A673 (cell line): Measurements from ENCODE around the gene KRT76. TPM values are rescaled to one million over a fixed set of nuclear protein-coding genes. Genes with fewer than 3 reads are reported as not detected.
"Not testable (repeated sequence)": the region's sequence is repeated elsewhere in the genome, so short reads cannot be mapped to it uniquely, and the experiment has no call there.

Source experiments
- BruUV-seq: library from RNA; stranded (reverse); fragments of 400-500 nt; replicated peaks from 2 replicates; lab custom pipeline; 2021; lab: Mats Ljungman, UMichigan
- CTCF ChIA-PET: fragments of 300-600 bp; sonication (Branson Sonifier 250); formaldehyde crosslinking; loops from one replicate; lab custom pipeline; 2022; ENCODE audit warnings: antibody characterized with exemption; lab: Charles Lee
- POLR2A ChIA-PET: fragments of 300-600 bp; sonication (Branson Sonifier 250); formaldehyde crosslinking; loops from one replicate; lab custom pipeline; 2022; ENCODE audit warnings: antibody characterized with exemption; ENCODE audit not compliant: low non-redundant PET; lab: Charles Lee
- DNase-seq: peaks from one replicate; pipeline ENCODE4 v3.0.0-alpha.2; 2015; ENCODE audit warnings: low spot score
- H3K27ac ChIP-seq: fragments of 200-600 bp; sonication (generic); 2 replicates; pipeline ENCODE4 v1.5.1; 2016; ENCODE audit warnings: mixed run types, low read depth, mild to moderate bottlenecking, mixed read lengths, antibody characterized with exemption, low read length; ENCODE audit not compliant: poor library complexity, severe bottlenecking
- H3K27me3 ChIP-seq: fragments of 200-600 bp; sonication (generic); replicated peaks from 2 replicates; pipeline ENCODE4 v1.6.1; 2017; ENCODE audit warnings: mixed run types, low read depth, mild to moderate bottlenecking, mixed read lengths, antibody characterized with exemption, low read length; ENCODE audit not compliant: insufficient read depth, poor library complexity
- H3K36me3 ChIP-seq: fragments of 200-600 bp; sonication (generic); 2 replicates; pipeline ENCODE4 v1.6.1; 2016; ENCODE audit warnings: mixed run types, mild to moderate bottlenecking, mixed read lengths, antibody characterized with exemption, low read length; ENCODE audit not compliant: insufficient read depth, poor library complexity, severe bottlenecking
- H3K4me1 ChIP-seq: fragments of 200-600 bp; sonication (generic); 2 replicates; pipeline ENCODE4 v1.6.1; 2017; ENCODE audit warnings: mixed run types, mild to moderate bottlenecking, mixed read lengths, antibody characterized with exemption, low read length; ENCODE audit not compliant: insufficient read depth, poor library complexity, severe bottlenecking
- H3K4me3 ChIP-seq: fragments of 200-600 bp; sonication (generic); 2 replicates; pipeline ENCODE4 v1.5.1; 2016; ENCODE audit warnings: low read depth, mixed run types, mild to moderate bottlenecking, mixed read lengths, low read length; ENCODE audit not compliant: poor library complexity, severe bottlenecking
- H3K9me3 ChIP-seq: fragments of 200-600 bp; sonication (generic); 2 replicates; pipeline ENCODE4 v1.6.1; 2016; ENCODE audit warnings: mixed run types, low read depth, mild to moderate bottlenecking, mixed read lengths, antibody characterized with exemption, low read length; ENCODE audit not compliant: poor library complexity, severe bottlenecking
- EZH2 ChIP-seq: fragments of 200-600 bp; sonication (generic); IDR thresholded peaks from 2 replicates; pipeline ENCODE4 v1.6.1; 2017; ENCODE audit warnings: borderline replicate concordance, low read depth, mild to moderate bottlenecking, mixed read lengths, antibody characterized with exemption, low read length; ENCODE audit not compliant: poor library complexity, severe bottlenecking
- intact Hi-C: fragments of 100-400 bp; cut with micrococcal nuclease; formaldehyde crosslinking; loops from one replicate; pipeline ENCODE4 v1.10.0; 2022; ENCODE audit not compliant: unreplicated experiment
- total RNA-seq: library from RNA; stranded (reverse); gene quantifications from 2 replicates; pipeline ENCODE4 v1.2.3, GENCODE V29; 2021
- TF ChIP-seq, protein P1 (sequence below): fragments of 300-800, 200-600 bp; sonication (generic); conservative IDR thresholded peaks from 2 replicates; pipeline ENCODE4 v1.5.1; 2017; ENCODE audit warnings: low read depth, mild to moderate bottlenecking, antibody characterized with exemption, low read length, moderate library complexity, mixed read lengths

Gene KRT76
- total RNA-seq, 1 experiment from 2014 or later: not detected

GRCh38 chr12:52751795-52752194 lies 25.4 kb downstream of the KRT76 start:
- BruUV-seq: no TSS peak
- Histone ChIP-seq H3K4me1 (peaks cover 48% of the 10 kb centered on the region), H3K27me3 (no peaks in the 10 kb centered on the region), H3K9me3 (no peaks in the 10 kb centered on the region), H3K4me3 (no peak overlapping the region), H3K36me3 (no peaks in the 10 kb centered on the region), H3K27ac (no peak overlapping the region)
- intact Hi-C loops: no loop called here
- POLR2A ChIA-PET: no interaction called here
- DNase-seq: no peak
- TF ChIP-seq, protein P1, sequence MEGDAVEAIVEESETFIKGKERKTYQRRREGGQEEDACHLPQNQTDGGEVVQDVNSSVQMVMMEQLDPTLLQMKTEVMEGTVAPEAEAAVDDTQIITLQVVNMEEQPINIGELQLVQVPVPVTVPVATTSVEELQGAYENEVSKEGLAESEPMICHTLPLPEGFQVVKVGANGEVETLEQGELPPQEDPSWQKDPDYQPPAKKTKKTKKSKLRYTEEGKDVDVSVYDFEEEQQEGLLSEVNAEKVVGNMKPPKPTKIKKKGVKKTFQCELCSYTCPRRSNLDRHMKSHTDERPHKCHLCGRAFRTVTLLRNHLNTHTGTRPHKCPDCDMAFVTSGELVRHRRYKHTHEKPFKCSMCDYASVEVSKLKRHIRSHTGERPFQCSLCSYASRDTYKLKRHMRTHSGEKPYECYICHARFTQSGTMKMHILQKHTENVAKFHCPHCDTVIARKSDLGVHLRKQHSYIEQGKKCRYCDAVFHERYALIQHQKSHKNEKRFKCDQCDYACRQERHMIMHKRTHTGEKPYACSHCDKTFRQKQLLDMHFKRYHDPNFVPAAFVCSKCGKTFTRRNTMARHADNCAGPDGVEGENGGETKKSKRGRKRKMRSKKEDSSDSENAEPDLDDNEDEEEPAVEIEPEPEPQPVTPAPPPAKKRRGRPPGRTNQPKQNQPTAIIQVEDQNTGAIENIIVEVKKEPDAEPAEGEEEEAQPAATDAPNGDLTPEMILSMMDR: no peak
- TF ChIP-seq EZH2: no peak
- CTCF ChIA-PET: interaction anchor here (1.5 kb wide), 1 partner anchor 119 kb away, joined by 6 read pairs; no protein-coding TSS in a partner anchor

DNA sequence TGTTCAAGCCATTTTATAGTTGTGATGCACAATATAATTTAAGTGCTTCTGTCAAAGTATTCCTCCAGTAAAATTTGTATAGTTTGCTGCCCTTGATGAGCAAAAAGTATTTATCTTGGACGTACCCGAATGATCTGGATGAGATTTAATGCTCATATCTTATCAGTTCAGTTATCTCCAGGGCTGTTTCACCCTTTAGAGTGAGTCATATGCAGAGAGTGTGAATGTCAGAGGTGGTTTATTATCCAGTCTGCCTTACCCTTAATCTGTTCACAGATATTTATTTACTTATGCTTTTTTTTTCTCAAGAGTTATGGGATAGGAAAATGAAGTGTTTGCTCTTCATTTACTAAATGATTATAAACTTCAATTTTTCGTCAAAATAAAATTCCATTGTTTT lies 26.6 kb downstream of the KRT76 start:
- DNase-seq, H3K27ac ChIP-seq, H3K4me3 ChIP-seq, H3K27me3 ChIP-seq, H3K36me3 ChIP-seq, POLR2A ChIA-PET, H3K9me3 ChIP-seq, BruUV-seq, intact Hi-C loops: not testable (repeated sequence)
- CTCF ChIA-PET: interaction anchor here (0.6 kb wide), 1 partner anchor 91 kb away, joined by 3 read pairs; no protein-coding TSS in a partner anchor
- peaks cover 46% of the 10 kb centered on the region for H3K4me1 ChIP-seq

- ChIA-PET POLR2A (interaction anchor here (0.6 kb wide), 1 partner anchor 555 kb away, joined by 3 read pairs; no protein-coding TSS in a partner anchor), CTCF (interaction anchor here (0.6 kb wide), 1 partner anchor 92 kb away, joined by 3 read pairs; no protein-coding TSS in a partner anchor)
- no peaks in the 10 kb centered on the region for H3K9me3 ChIP-seq
- BruUV-seq: no TSS peak
- H3K36me3 ChIP-seq: no peaks in the 10 kb centered on the region
- H3K27me3 ChIP-seq: no peaks in the 10 kb centered on the region
- DNase-seq: no peak
- TF ChIP-seq EZH2: no peak
- TF ChIP-seq, protein P1: no peak
- H3K4me1 ChIP-seq: peaks cover 39% of the 10 kb centered on the region
- intact Hi-C loops: no loop called here
- H3K4me3 ChIP-seq: no peak overlapping the region
- no peak overlapping the region for H3K27ac ChIP-seq
These were observed 27.3 kb downstream of the KRT76 start for GRCh38 chr12:52749827-52750226.

DNA sequence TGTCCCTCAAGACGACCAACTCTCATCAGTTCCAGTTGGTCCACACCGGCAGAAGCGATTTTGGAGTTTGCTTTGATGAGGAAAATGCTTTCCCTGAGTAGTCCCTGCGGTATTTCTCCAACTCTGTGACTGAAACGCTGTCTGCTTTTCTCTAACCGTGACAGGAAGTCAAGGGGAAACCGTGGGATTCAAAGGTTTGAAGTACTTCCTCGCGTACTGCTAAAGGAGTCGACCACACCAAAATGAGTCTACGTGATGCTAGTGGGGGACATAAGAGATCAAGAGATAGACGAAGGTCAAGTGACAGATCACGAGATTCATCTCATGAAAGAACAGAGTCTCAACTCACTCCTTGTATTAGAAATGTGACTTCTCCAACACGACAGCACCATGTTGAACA lies 28.6 kb downstream of the KRT76 start:
- intact Hi-C loops: no loop called here
- no peaks in the 10 kb centered on the region for H3K9me3 ChIP-seq
- no peak for DNase-seq
- CTCF ChIA-PET: no interaction called here
- no TSS peak for BruUV-seq
- H3K27ac ChIP-seq: no peak overlapping the region
- POLR2A ChIA-PET: no interaction called here
- no peaks in the 10 kb centered on the region for H3K36me3 ChIP-seq
- TF ChIP-seq, protein P1: no peak
- TF ChIP-seq EZH2: no peak
- H3K4me3 ChIP-seq: no peak overlapping the region
- H3K27me3 ChIP-seq: no peaks in the 10 kb centered on the region
- H3K4me1 ChIP-seq: peaks cover 26% of the 10 kb centered on the region
